HUES48 (cell line): ENCODE results near the gene HNRNPA2B1.
A peak's percentile ranks its signal among the peaks of the same experiment; 100 is the strongest.

Source experiments
- H3K27ac ChIP-seq: one replicate; pipeline ENCODE4 v1.7.0; 2013; ENCODE audit warnings: low read depth, low read length, inconsistent platforms
- H3K27me3 ChIP-seq: 2 replicates; pipeline ENCODE4 v1.6.1; 2013; ENCODE audit warnings: mild to moderate bottlenecking, low read length; ENCODE audit not compliant: control insufficient read depth, insufficient read depth
- H3K36me3 ChIP-seq: 2 replicates; pipeline ENCODE4 v1.6.1; 2013; ENCODE audit warnings: low read length; ENCODE audit not compliant: control insufficient read depth, insufficient read depth
- H3K4me1 ChIP-seq: 2 replicates; pipeline ENCODE4 v1.6.1; 2013; ENCODE audit warnings: mild to moderate bottlenecking, low read length; ENCODE audit not compliant: control insufficient read depth, insufficient read depth
- H3K4me3 ChIP-seq: 2 replicates; pipeline ENCODE4 v1.5.1; 2013; ENCODE audit warnings: mild to moderate bottlenecking, low read depth, low read length
- H3K9ac ChIP-seq: 2 replicates; pipeline ENCODE4 v1.6.1; 2013; ENCODE audit warnings: mild to moderate bottlenecking, low read depth, low read length, moderate library complexity
- H3K9me3 ChIP-seq: 2 replicates; pipeline ENCODE4 v1.6.1; 2013; ENCODE audit warnings: low read length; ENCODE audit not compliant: control insufficient read depth, insufficient read depth

The HNRNPA2B1 gene

DNA sequence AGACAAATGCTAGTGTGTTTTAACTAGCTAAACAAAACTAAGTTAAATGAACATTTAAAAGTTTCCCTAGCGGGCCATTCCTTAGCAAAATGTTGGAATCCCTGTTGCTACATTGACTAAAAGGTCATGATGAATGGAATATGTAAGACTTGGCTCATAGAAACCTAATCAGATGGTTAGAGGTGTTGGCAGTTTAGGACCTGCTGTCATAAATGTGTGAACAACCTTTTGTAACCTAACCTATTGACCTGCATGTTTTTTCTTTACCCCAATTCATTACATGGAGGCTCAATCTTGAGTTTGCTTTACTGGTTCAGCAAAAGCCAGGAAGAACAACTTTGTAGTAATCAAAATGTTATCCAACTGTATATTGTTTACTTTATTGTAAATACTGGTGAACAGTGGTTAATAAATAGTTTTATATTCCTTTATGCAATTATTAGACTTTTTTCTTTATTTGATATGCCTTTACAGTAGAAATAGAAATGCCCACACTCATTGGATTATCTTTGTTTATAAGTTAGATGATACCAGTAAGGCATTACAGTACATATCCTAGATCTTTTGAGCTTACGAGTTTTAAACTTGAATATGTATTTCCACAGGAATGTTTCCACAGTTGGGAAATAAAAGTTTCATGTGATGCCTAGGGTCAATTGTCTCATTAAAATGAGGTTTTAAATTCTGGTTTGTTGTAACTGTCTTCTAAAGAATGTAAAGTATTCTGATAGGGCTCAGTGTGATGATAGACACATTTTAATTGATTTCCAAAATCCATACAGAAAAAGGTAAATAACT, 12.6 kb upstream of the HNRNPA2B1 start:
- H3K4me1 ChIP-seq: no peaks in the 10 kb centered on the region
- H3K27ac ChIP-seq: no peak overlapping the region
- H3K9ac ChIP-seq: no peak overlapping the region
- no peak overlapping the region for H3K4me3 ChIP-seq
- H3K27me3 ChIP-seq: no peaks in the 10 kb centered on the region
- H3K9me3 ChIP-seq: no peaks in the 10 kb centered on the region
- H3K36me3 ChIP-seq: peaks cover 54% of the 10 kb centered on the region

DNA sequence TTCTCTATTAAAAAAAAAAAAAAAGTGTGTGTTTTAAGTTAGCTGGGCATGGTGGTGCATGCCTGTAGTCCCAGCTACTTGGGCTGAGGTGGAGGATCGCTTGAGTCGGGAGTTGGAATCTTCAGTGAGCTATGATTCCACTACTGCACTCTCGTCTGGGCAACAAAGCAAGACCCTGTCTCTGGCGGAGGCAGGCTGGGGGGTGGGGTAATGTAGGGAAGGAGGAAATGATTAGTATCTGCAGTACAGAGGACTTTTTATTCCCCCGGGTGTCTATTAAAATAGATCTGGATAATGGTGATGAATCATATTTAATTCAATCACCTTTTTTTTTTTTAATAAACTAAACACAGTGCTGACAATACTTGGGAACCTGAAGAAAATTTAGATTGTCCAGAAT, 7.5 kb upstream of the HNRNPA2B1 start:
- no peaks in the 10 kb centered on the region for H3K9me3 ChIP-seq
- no peak overlapping the region for H3K4me3 ChIP-seq
- H3K36me3 ChIP-seq: peaks cover 98% of the 10 kb centered on the region
- H3K27me3 ChIP-seq: no peaks in the 10 kb centered on the region
- H3K27ac ChIP-seq: no peak overlapping the region
- H3K9ac ChIP-seq: no peak overlapping the region
- peaks cover 19% of the 10 kb centered on the region for H3K4me1 ChIP-seq

DNA sequence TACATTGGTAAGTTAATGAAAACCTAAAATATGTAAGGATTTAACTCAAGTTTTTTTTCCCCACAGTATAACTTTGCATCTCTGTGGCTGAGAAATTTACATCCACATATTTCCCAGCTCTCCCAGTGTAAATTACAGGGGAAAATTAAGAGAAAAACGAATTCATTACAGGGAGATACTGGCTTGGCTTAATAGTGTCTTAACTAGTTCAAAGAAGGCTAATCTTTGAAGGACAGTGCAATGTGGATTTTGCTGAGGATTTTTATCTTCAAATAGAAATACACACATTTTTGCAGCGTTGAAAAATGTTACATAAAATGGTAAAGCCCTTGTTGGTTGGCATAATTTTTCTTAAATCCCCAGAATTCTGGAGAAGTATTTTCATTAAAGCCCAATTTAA, 2.5 kb upstream of the HNRNPA2B1 start:
- peaks cover 67% of the 10 kb centered on the region for H3K36me3 ChIP-seq
- H3K27ac ChIP-seq: peak overlapping the region; percentile 99
- H3K4me1 ChIP-seq: peaks cover 19% of the 10 kb centered on the region
- H3K9me3 ChIP-seq: no peaks in the 10 kb centered on the region
- H3K27me3 ChIP-seq: no peaks in the 10 kb centered on the region
- peak overlapping the region; percentile 97 for H3K9ac ChIP-seq
- peak overlapping the region; percentile 82 for H3K4me3 ChIP-seq

DNA sequence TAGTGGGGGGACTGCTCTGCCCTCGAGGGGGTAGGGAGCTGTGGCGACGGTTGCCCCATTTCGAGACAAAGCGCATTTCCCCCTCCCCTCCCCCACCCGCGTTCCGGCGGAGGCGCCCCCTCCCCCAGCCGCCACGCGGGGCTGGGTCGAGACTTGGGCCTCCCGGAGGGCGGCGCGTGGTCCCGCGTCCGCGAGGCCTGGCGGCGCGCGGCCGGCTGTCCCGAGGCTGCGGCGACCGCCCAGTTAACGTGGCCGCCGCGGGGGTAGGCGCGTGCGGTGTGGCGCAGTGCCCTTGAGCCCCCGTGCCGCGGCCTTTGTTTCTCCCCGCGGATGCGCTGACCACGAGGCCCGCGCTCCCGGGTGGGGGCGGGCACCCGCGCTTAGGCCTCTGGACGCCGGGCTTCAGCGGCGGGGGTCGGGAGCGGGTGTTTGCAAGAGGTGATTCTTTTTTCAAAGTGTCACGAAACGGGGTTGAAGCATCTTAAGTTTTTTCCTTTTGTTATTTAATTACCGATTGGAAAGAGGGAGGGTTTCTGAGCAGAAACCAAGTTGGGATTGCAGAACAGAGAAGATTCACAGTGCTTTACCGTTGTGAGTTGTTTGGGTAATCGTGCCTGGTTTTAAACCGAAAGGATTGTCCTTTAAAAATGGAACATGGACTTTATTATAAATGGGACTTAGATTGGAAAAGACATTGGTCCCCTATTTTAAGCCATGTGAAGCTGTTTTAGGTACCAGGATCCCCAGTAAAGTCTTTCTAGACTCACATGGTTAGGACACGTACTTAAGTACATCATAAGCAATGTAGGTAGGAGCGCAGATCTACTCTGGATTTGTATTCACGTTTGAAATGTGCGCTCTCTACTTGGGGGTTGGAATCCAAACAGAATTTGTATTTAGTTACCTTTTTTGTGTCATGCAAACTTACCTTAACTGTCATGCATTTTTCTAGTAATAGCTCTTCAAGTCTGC, 1.8 kb upstream of the HNRNPA2B1 start:
- peak overlapping the region; percentile 97 for H3K9ac ChIP-seq
- H3K9me3 ChIP-seq: no peaks in the 10 kb centered on the region
- H3K4me1 ChIP-seq: peaks cover 23% of the 10 kb centered on the region
- H3K4me3 ChIP-seq: peak overlapping the region; percentile 82
- no peaks in the 10 kb centered on the region for H3K27me3 ChIP-seq
- peaks cover 67% of the 10 kb centered on the region for H3K36me3 ChIP-seq
- H3K27ac ChIP-seq: peak overlapping the region; percentile 99

DNA sequence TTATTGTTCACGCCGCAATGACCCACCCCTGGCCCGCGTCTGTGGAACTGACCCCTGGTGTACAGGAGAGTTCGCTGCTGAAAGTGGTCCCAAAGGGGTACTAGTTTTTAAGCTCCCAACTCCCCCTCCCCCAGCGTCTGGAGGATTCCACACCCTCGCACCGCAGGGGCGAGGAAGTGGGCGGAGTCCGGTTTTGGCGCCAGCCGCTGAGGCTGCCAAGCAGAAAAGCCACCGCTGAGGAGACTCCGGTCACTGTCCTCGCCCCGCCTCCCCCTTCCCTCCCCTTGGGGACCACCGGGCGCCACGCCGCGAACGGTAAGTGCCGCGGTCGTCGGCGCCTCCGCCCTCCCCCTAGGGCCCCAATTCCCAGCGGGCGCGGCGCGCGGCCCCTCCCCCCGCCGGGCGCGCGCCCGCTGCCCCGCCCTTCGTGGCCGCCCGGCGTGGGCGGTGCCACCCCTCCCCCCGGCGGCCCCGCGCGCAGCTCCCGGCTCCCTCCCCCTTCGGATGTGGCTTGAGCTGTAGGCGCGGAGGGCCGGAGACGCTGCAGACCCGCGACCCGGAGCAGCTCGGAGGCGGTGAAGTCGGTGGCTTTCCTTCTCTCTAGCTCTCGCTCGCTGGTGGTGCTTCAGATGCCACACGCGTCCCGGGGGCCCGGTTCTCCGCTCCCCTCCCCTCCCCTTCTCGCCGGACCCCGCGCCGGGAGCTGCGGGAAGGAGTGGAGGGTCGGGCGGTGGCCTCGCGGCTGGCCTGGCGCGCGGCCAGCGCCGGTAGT, 887 bp upstream of the HNRNPA2B1 start, which contains the start of gene CBX3:
Gene CBX3, plus strand, starts transcription at position 499 of the 772 bp plus-strand sequence. CDS start 1,254 bp downstream, outside the sequence.
- H3K27me3 ChIP-seq: no peaks in the 10 kb centered on the region
- peak within 1 kb of the TSS; percentile 98 for H3K9ac ChIP-seq
- peak within 1 kb of the TSS; percentile 82 for H3K4me3 ChIP-seq
- peaks cover 31% of the 10 kb centered on the region for H3K4me1 ChIP-seq
- H3K27ac ChIP-seq: peak within 1 kb of the TSS; percentile 99
- no peaks in the 10 kb centered on the region for H3K9me3 ChIP-seq
- peaks cover 67% of the 10 kb centered on the region for H3K36me3 ChIP-seq

DNA sequence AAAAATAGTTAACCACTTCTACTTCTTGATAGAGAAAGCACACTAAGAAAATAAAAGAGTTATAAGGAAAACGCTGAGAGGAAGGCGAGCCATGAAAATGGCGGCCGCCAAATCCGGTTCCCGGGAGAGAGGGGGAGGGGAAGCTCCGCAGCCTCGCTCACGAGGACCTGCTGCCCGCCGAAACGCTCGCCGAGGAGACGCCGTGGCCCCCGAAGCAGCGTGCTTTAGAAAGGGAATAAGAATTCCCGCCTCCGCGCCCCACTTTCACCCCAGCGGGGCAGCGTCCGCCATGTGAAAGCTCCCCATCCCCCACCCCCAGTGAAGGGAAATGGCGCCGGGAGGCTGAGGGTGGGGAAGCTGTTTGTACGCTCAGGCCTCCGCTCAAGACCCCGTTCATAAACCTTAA, 505 bp downstream of the HNRNPA2B1 start:
- peak overlapping the region; percentile 98 for H3K9ac ChIP-seq
- H3K36me3 ChIP-seq: peaks cover 67% of the 10 kb centered on the region
- H3K9me3 ChIP-seq: no peaks in the 10 kb centered on the region
- H3K27ac ChIP-seq: peak overlapping the region; percentile 98
- H3K4me3 ChIP-seq: peak overlapping the region; percentile 82
- H3K27me3 ChIP-seq: no peaks in the 10 kb centered on the region
- H3K4me1 ChIP-seq: peaks cover 33% of the 10 kb centered on the region

DNA sequence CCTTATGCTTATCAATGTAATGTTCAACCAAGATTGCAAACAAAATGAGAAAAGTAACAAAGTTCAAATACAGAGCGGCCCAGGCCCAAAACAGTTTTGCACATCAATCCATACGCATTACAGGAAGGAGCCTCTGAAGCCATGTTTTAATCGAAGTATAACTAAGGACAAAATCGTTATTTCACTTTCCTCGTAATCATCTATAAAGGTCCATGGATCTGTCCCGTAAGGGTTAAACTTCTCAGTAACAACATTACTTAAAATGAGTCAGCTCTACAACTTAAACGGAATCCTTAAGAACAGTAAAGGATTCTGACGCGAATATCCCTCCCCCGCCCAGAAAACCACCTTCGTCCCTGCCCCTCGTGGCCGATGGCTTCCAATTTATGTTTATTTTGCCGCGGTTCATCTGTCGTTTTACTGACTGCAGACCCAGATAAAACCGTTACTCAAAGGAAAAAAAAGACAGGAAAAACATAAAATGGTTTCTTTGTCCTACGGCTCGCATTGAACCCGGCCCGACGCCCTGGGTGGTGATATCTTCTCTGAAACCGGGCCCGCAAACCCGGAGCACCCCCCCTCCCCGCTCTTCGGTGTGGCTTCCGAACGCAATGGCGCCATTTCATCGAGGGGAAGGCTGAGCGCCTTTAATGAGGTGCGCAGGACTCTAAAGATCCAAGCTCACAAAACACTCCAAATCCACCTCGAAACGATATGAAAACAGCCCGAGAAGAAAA, 1.1 kb downstream of the HNRNPA2B1 start:
- Histone ChIP-seq H3K9me3 (no peaks in the 10 kb centered on the region), H3K36me3 (peaks cover 68% of the 10 kb centered on the region), H3K27me3 (no peaks in the 10 kb centered on the region), H3K4me3 (peak overlapping the region; percentile 82), H3K27ac (peak overlapping the region; percentile 98), H3K9ac (peak overlapping the region; percentile 98), H3K4me1 (peaks cover 30% of the 10 kb centered on the region; the same call in 1 of the 2 replicates)

DNA sequence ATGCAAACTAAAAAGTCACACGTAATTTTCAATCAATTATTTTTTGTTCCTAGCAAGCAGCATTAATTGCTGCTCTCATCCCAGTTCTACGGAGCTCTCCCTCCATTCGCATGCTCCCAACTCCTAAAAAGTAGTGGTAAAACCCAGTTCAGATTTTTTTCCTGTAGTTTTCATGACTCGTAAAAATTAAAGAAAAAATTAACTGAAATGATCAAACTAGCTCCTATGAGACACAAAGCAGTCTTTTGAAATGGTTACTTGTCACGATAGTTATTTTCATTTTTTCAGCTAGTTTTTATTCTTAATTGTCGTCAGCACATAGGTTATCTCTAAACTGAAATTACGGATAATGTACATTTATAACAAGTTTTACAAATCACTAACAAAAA, 1.8 kb downstream of the HNRNPA2B1 start:
- Histone ChIP-seq H3K27ac (no peak overlapping the region), H3K4me3 (peak overlapping the region; percentile 82), H3K36me3 (peaks cover 68% of the 10 kb centered on the region)

DNA sequence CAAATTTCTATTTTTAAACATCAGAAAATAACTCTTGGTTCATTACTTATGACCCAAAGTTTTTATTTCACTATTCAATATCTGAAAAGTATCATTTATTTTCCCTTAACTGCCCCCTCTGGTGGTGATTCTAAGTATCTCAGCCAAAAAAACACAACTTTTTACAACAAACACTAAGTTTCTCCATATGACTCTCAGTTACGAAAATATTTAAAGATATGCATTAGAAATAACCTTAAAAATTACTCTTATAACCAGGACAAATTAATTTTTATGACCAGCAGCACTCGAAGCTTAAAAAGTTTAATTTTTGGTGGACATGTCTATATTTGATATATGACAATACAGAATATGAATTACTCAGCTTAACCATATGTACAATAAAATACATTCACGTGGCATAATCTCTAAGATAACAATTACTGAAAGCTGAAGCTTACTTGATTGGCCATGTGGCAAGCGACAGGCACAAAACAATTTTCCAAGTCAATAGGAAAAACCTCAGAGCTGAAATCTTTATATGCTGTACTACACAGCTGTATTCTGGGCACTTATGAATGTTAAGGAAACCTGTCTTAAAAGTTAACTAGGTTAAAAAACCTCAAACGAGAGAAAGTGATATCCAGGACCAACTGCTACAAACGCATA, 2.3 kb downstream of the HNRNPA2B1 start:
- H3K4me1 ChIP-seq: peaks cover 21% of the 10 kb centered on the region; the same call in 1 of the 2 replicates
- no peaks in the 10 kb centered on the region for H3K9me3 ChIP-seq
- no peaks in the 10 kb centered on the region for H3K27me3 ChIP-seq
- no peak overlapping the region for H3K27ac ChIP-seq
- H3K36me3 ChIP-seq: peaks cover 68% of the 10 kb centered on the region
- H3K4me3 ChIP-seq: peak overlapping the region; percentile 82
- H3K9ac ChIP-seq: peak overlapping the region; percentile 98

More for the DNA sequence above, 1.8 kb downstream of the HNRNPA2B1 start:
- Histone ChIP-seq H3K9ac (peak overlapping the region; percentile 98), H3K9me3 (no peaks in the 10 kb centered on the region), H3K4me1 (peaks cover 24% of the 10 kb centered on the region; the same call in 1 of the 2 replicates), H3K27me3 (no peaks in the 10 kb centered on the region)
